PC-9 (cell line): ENCODE data around the gene UBL4A. TPM values are rescaled to one million over a fixed set of nuclear protein-coding genes. Genes with fewer than 3 reads are reported as not detected.

ENCODE experiments used
- BruUV-seq: library from RNA; stranded (reverse); fragments of 400-500 nt; replicated peaks from 2 replicates; lab custom pipeline; 2021; lab: Mats Ljungman, UMichigan
- CTCF ChIA-PET: fragments of 300-600 bp; sonication (Branson Sonifier 250); formaldehyde crosslinking; loops from one replicate; lab custom pipeline; 2022; ENCODE audit warnings: antibody characterized with exemption; lab: Charles Lee
- POLR2A ChIA-PET: fragments of 300-600 bp; sonication (Branson Sonifier 250); formaldehyde crosslinking; loops from one replicate; lab custom pipeline; 2022; ENCODE audit warnings: antibody characterized with exemption; ENCODE audit not compliant: unreplicated experiment; lab: Charles Lee
- DNase-seq, 2 experiments: peaks; one replicate each; pipeline versions ENCODE4 v3.0.0 to v3.0.0-alpha.2; 2015 to 2022; ENCODE audit warnings: mixed read lengths in 1 of 2
- H2AFZ ChIP-seq: fragments of 200-600 bp; sonication (generic); 2 replicates; pipeline ENCODE4 v1.8.1; 2017; ENCODE audit warnings: antibody characterized with exemption
- H3F3A ChIP-seq: fragments of 200-600 bp; sonication (generic); 2 replicates; pipeline ENCODE4 v1.8.1; 2017; ENCODE audit warnings: antibody characterized with exemption, mild to moderate bottlenecking, low read depth; ENCODE audit not compliant: insufficient read depth
- H3K27ac ChIP-seq: fragments of 200-600 bp; sonication (generic); 2 replicates; pipeline ENCODE4 v1.6.1; 2016; ENCODE audit warnings: mixed run types
- H3K27me3 ChIP-seq: fragments of 200-600 bp; sonication (generic); 2 replicates; pipeline ENCODE4 v1.6.1; 2016; ENCODE audit warnings: low read depth, mixed run types; ENCODE audit not compliant: insufficient read depth
- H3K36me3 ChIP-seq: fragments of 200-600 bp; sonication (generic); 2 replicates; pipeline ENCODE4 v1.6.1; 2016; ENCODE audit warnings: low read depth, mixed run types
- H3K4me1 ChIP-seq: fragments of 200-600 bp; sonication (generic); replicated peaks from 2 replicates; pipeline ENCODE4 v1.6.1; 2016; ENCODE audit warnings: mixed run types; ENCODE audit not compliant: insufficient read depth
- H3K4me2 ChIP-seq: fragments of 200-600 bp; sonication (generic); 2 replicates; pipeline ENCODE4 v1.6.1; 2017; ENCODE audit warnings: mixed run types
- H3K4me3 ChIP-seq: fragments of 200-600 bp; sonication (generic); 2 replicates; pipeline ENCODE4 v1.6.1; 2016; ENCODE audit warnings: mixed run types
- H3K79me2 ChIP-seq: fragments of 200-600 bp; sonication (generic); 2 replicates; pipeline ENCODE4 v1.6.1; 2017; ENCODE audit warnings: low read depth, mixed run types
- H3K9me2 ChIP-seq: fragments of 200-600 bp; sonication (generic); 2 replicates; pipeline ENCODE4 v1.8.1; 2017; ENCODE audit warnings: mild to moderate bottlenecking; ENCODE audit not compliant: insufficient read depth
- H3K9me3 ChIP-seq: fragments of 200-600 bp; sonication (generic); 2 replicates; pipeline ENCODE4 v1.8.1; 2016; ENCODE audit warnings: low read depth; ENCODE audit not compliant: insufficient read depth
- H4K20me1 ChIP-seq: fragments of 200-600 bp; sonication (generic); 2 replicates; pipeline ENCODE4 v1.8.1; 2017; ENCODE audit not compliant: insufficient read depth
- CTCF ChIP-seq: fragments of 200-600 bp; sonication (generic); conservative IDR thresholded peaks from 2 replicates; pipeline ENCODE4 v1.6.1; 2017; ENCODE audit warnings: mixed run types, antibody characterized with exemption, mild to moderate bottlenecking, moderate library complexity
- EZH2 ChIP-seq: fragments of 200-600 bp; sonication (generic); IDR thresholded peaks from 2 replicates; pipeline ENCODE4 v1.8.0; 2017; ENCODE audit warnings: antibody characterized with exemption, low read depth
- intact Hi-C: fragments of 100-400 bp; cut with micrococcal nuclease; formaldehyde crosslinking; loops from one replicate; pipeline ENCODE4 v1.10.0; 2022; ENCODE audit not compliant: unreplicated experiment
- total RNA-seq: library from RNA; stranded (reverse); gene quantifications from 2 replicates; pipeline ENCODE4 v1.2.3, GENCODE V29; 2021

Gene UBL4A
- total RNA-seq, 1 experiment from 2014 or later = 80.7 TPM

- TF ChIP-seq EZH2 (no peak), CTCF (no peak)
- no peak for DNase-seq
- H3K27ac ChIP-seq = no peak overlapping the region
- no peaks in the 10 kb centered on the region for H3K9me2 ChIP-seq
- H4K20me1 ChIP-seq = no peaks in the 10 kb centered on the region
- H3K27me3 ChIP-seq = no peaks in the 10 kb centered on the region
- H3K9me3 ChIP-seq = no peaks in the 10 kb centered on the region
- H3K36me3 ChIP-seq = no peaks in the 10 kb centered on the region
- H3F3A ChIP-seq = 0 out of 2 replicates have a peak, but pooled peaks cover 3% of the 10 kb centered on the region
- BruUV-seq = no TSS peak
- intact Hi-C loops = no loop called here
- POLR2A ChIA-PET = no interaction called here
- H3K4me3 ChIP-seq = no peak overlapping the region
- no peak overlapping the region for H3K4me2 ChIP-seq
- H3K79me2 ChIP-seq = no peaks in the 10 kb centered on the region
- H3K4me1 ChIP-seq = 0 out of 2 replicates have a peak, but pooled peaks cover 4% of the 10 kb centered on the region
- CTCF ChIA-PET = no interaction called here
- H2AFZ ChIP-seq = no peak overlapping the region
These were observed 8.3 kb upstream of the UBL4A start for GRCh38 chrX:154494715-154495114.

- Histone ChIP-seq H3K4me2 (peak within 1 kb of the TSS; percentile 91), H3K27ac (peak within 1 kb of the TSS; percentile 68), H3F3A (peaks cover 9% of the 10 kb centered on the region; the same call in 1 of the 2 replicates), H3K27me3 (no peaks in the 10 kb centered on the region), H3K4me3 (peak within 1 kb of the TSS; percentile 66), H4K20me1 (no peaks in the 10 kb centered on the region), H3K79me2 (peaks cover 2% of the 10 kb centered on the region), H2AFZ (peak within 1 kb of the TSS; percentile 86), H3K36me3 (no peaks in the 10 kb centered on the region), H3K9me2 (no peaks in the 10 kb centered on the region), H3K4me1 (peaks cover 14% of the 10 kb centered on the region; the same call in 1 of the 2 replicates), H3K9me3 (no peaks in the 10 kb centered on the region)
- no peak for TF ChIP-seq EZH2
- no peak for TF ChIP-seq CTCF
- intact Hi-C loops = loop anchor here (1.0 to 2.0 kb wide), 3 partner anchors 26 to 82 kb away; partner anchors contain the start of genes DNASE1L1 and FAM3A
- POLR2A ChIA-PET = interaction anchor here (0.6 to 1.9 kb wide), 18 partner anchors 9 to 533 kb away, joined by 3 to 14 read pairs (median 5); partner anchors contain the start of gene FAM3A
- no TSS peak for BruUV-seq
- CTCF ChIA-PET = interaction anchor here (0.6 to 1.2 kb wide), 3 partner anchors 42 to 736 kb away, joined by 3 to 8 read pairs (median 4); partner anchors contain the start of gene FLNA
- DNase-seq = peak; percentile 87 to 97
These were observed 4.1 kb upstream of the UBL4A start, which contains the start of gene SLC10A3 for GRCh38 chrX:154490414-154491083. Gene SLC10A3 (minus strand): TSS chrX:154490629. CDS start chrX:154488940, 1,689 bp downstream.

GRCh38 chrX:154490021-154490413 is 3.6 kb upstream of the UBL4A start:
- Histone ChIP-seq H3K9me2 (no peaks in the 10 kb centered on the region), H3K36me3 (no peaks in the 10 kb centered on the region), H3K79me2 (peaks cover 8% of the 10 kb centered on the region), H3K4me3 (peak overlapping the region; percentile 65), H3K27ac (no peak overlapping the region), H4K20me1 (no peaks in the 10 kb centered on the region), H3K4me2 (peak overlapping the region; percentile 91), H3K27me3 (no peaks in the 10 kb centered on the region), H3K9me3 (no peaks in the 10 kb centered on the region), H3K4me1 (peaks cover 19% of the 10 kb centered on the region), H2AFZ (peak overlapping the region; percentile 59), H3F3A (peaks cover 9% of the 10 kb centered on the region; the same call in 1 of the 2 replicates)
- BruUV-seq = no TSS peak
- DNase-seq = no peak
- intact Hi-C loops = loop anchor here (1.0 to 2.0 kb wide), 3 partner anchors 26 to 81 kb away; partner anchors contain the start of genes DNASE1L1 and FAM3A
- ChIA-PET POLR2A (interaction anchor here (0.6 to 1.9 kb wide), 15 partner anchors 10 to 533 kb away, joined by 3 to 14 read pairs (median 5); partner anchors contain the start of gene FAM3A), CTCF (interaction anchor here (1.2 kb wide), 1 partner anchor 116 kb away, joined by 8 read pairs; the partner anchor contains the start of gene FLNA)
- TF ChIP-seq CTCF (no peak), EZH2 (no peak)
